ENCODE measurements around the gene TIMM10B.
A peak's percentile ranks its signal among the peaks of the same experiment; 100 is the strongest.

The TIMM10B gene

DNA sequence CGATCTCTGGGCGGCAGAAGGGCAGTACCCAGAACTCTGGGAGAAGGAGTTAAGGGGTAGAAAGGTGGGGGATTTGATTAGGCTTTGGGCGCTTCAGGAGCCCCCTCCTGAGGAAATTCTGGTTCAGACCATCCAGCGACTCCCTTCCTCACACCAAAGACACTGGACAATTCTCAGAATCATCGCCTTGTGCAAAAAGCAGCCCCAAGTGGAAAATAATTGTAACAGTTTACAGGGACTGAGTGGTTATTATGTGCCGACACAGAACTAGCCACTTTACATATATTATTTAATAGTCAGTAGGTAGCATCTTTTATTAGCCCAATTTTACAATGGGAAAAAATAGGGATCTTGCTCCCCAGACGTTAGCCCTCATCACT, 6.9 kb upstream of the TIMM10B start:
- H3K79me2 ChIP-seq (ENCODE audit: low read length) = peaks cover 6% of the 10 kb centered on the region; the same call in 1 of the 2 replicates
- no peaks in the 10 kb centered on the region for H3K27me3 ChIP-seq (replicated peaks; ENCODE audit: insufficient read depth, low read length)
- H4K20me1 ChIP-seq (ENCODE audit: insufficient read depth, low read length) = no peaks in the 10 kb centered on the region
- no peak overlapping the region for H3K9ac ChIP-seq (ENCODE audit: low read length)
- no peak overlapping the region for H3K4me3 ChIP-seq (ENCODE audit: low read length)
- TF ChIP-seq EZH2 (optimal IDR thresholded peaks at IDR 0.05; ENCODE audit: low read depth, low read length) = no peak
- TF ChIP-seq, protein P1, sequence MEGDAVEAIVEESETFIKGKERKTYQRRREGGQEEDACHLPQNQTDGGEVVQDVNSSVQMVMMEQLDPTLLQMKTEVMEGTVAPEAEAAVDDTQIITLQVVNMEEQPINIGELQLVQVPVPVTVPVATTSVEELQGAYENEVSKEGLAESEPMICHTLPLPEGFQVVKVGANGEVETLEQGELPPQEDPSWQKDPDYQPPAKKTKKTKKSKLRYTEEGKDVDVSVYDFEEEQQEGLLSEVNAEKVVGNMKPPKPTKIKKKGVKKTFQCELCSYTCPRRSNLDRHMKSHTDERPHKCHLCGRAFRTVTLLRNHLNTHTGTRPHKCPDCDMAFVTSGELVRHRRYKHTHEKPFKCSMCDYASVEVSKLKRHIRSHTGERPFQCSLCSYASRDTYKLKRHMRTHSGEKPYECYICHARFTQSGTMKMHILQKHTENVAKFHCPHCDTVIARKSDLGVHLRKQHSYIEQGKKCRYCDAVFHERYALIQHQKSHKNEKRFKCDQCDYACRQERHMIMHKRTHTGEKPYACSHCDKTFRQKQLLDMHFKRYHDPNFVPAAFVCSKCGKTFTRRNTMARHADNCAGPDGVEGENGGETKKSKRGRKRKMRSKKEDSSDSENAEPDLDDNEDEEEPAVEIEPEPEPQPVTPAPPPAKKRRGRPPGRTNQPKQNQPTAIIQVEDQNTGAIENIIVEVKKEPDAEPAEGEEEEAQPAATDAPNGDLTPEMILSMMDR (IDR thresholded peaks at IDR 0.05; ENCODE audit: low read length) = 0 out of 2 replicates have a peak, but pooled peaks have one; percentile 5
- H3K27ac ChIP-seq (ENCODE audit: low read length) = no peak overlapping the region
- H3K4me2 ChIP-seq (ENCODE audit: low read depth, low read length) = 0 out of 2 replicates have a peak overlapping the region, but pooled peaks have one; percentile 28
- peaks cover 14% of the 10 kb centered on the region for H3F3A ChIP-seq (ENCODE audit: insufficient read depth, low read length)
- H3K4me1 ChIP-seq (ENCODE audit: low read length) = 0 out of 2 replicates have a peak, but pooled peaks cover under 1% of the 10 kb centered on the region
- H3K36me3 ChIP-seq (replicated peaks; ENCODE audit: insufficient read depth, low read length) = no peaks in the 10 kb centered on the region
- DNase-seq = no peak
- no peaks in the 10 kb centered on the region for H3K9me3 ChIP-seq (replicated peaks; ENCODE audit: insufficient read depth, low read length)
- H3K9me2 ChIP-seq (replicated peaks; ENCODE audit: insufficient read depth, low read length) = no peaks in the 10 kb centered on the region
- H2AFZ ChIP-seq (ENCODE audit: low read length) = no peak overlapping the region

DNA sequence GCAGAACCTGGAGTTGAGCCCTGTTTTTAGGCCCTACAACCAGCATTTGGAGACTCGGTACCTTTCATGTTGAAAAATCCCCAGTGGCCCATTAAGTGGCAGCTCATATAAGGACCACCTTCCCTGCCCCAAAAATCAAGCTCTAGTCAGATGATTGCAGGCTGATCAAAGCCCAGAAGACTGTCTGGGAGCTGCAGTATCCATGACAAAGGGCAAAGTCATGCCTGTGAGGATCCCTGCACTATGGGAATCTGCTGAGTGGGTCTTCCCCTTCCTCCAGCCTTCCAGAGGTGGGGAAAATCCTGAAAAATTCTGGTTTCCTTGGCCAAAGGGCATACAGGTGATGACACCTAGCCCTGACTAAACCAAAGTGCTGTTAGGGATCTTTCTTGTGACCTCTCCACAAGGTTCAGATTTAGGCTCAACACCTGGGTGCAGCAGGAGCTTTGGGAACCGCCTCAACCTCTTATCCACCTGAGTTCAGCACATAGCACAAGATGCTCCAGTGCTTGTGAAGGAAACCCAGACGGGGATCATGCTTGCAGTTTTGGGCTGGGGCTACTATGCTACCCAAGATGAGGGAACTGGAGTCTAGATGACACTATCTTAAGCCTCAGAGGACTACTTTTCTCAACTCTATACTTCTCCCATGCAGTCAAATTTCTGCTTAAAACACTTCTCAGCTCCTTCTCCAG, 6.3 kb upstream of the TIMM10B start:
- DNase-seq = no peak
- H4K20me1 ChIP-seq (ENCODE audit: insufficient read depth, low read length) = no peaks in the 10 kb centered on the region
- peaks cover 12% of the 10 kb centered on the region for H3K79me2 ChIP-seq (ENCODE audit: low read length)
- TF ChIP-seq EZH2 (optimal IDR thresholded peaks at IDR 0.05; ENCODE audit: low read depth, low read length) = no peak
- no peak for TF ChIP-seq EZH2phosphoT487 (IDR thresholded peaks at IDR 0.05; ENCODE audit: low read length)
- TF ChIP-seq, protein P1 (IDR thresholded peaks at IDR 0.05; ENCODE audit: low read length) = no peak
- no peaks in the 10 kb centered on the region for H3K9me2 ChIP-seq (replicated peaks; ENCODE audit: insufficient read depth, low read length)
- H3K36me3 ChIP-seq (replicated peaks; ENCODE audit: insufficient read depth, low read length) = no peaks in the 10 kb centered on the region
- no peak overlapping the region for H3K9ac ChIP-seq (ENCODE audit: low read length)
- no peaks in the 10 kb centered on the region for H3K27me3 ChIP-seq (replicated peaks; ENCODE audit: insufficient read depth, low read length)
- 0 out of 2 replicates have a peak, but pooled peaks cover under 1% of the 10 kb centered on the region for H3K4me1 ChIP-seq (ENCODE audit: low read length)
- no peak overlapping the region for H3K27ac ChIP-seq (ENCODE audit: low read length)
- no peak overlapping the region for H3K4me2 ChIP-seq (ENCODE audit: low read depth, low read length)
- H3K9me3 ChIP-seq (replicated peaks; ENCODE audit: insufficient read depth, low read length) = no peaks in the 10 kb centered on the region
- no peak overlapping the region for H2AFZ ChIP-seq (ENCODE audit: low read length)
- H3F3A ChIP-seq (ENCODE audit: insufficient read depth, low read length) = peaks cover 14% of the 10 kb centered on the region
- H3K4me3 ChIP-seq (ENCODE audit: low read length) = no peak overlapping the region

DNA sequence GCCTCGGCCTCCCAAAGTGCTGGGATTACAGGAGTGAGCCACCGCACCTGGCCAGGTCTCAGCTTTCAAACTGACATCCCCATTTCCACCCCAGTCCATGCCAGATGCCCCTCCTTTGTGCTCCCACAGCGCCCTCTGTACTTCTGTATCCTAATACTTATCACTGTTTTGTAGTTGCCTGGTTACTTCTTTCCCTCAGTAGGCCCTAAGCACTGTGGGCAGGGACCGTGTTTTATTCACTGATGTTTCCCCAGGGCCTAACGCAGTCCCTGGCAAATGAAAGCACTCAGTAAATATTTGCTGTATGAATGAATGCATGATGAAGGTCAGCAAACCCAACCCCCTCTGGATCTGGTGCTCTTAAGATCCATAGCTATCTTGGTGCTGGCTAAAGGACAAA, 5.4 kb upstream of the TIMM10B start:
- DNase-seq = no peak
- Histone ChIP-seq H3K36me3 (replicated peaks; ENCODE audit: insufficient read depth, low read length) (no peaks in the 10 kb centered on the region), H3K9ac (ENCODE audit: low read length) (no peak overlapping the region), H3K27me3 (replicated peaks; ENCODE audit: insufficient read depth, low read length) (no peaks in the 10 kb centered on the region), H3K79me2 (ENCODE audit: low read length) (peaks cover 22% of the 10 kb centered on the region), H3K4me2 (ENCODE audit: low read depth, low read length) (no peak overlapping the region), H3K9me3 (replicated peaks; ENCODE audit: insufficient read depth, low read length) (no peaks in the 10 kb centered on the region), H2AFZ (ENCODE audit: low read length) (no peak overlapping the region), H4K20me1 (ENCODE audit: insufficient read depth, low read length) (no peaks in the 10 kb centered on the region), H3K4me1 (ENCODE audit: low read length) (0 out of 2 replicates have a peak, but pooled peaks cover 7% of the 10 kb centered on the region), H3K9me2 (replicated peaks; ENCODE audit: insufficient read depth, low read length) (no peaks in the 10 kb centered on the region), H3K4me3 (ENCODE audit: low read length) (no peak overlapping the region), H3F3A (ENCODE audit: insufficient read depth, low read length) (peaks cover 14% of the 10 kb centered on the region), H3K27ac (ENCODE audit: low read length) (no peak overlapping the region)
- TF ChIP-seq, protein P1 (IDR thresholded peaks at IDR 0.05; ENCODE audit: low read length) = no peak
- TF ChIP-seq EZH2phosphoT487 (IDR thresholded peaks at IDR 0.05; ENCODE audit: low read length) (no peak), EZH2 (optimal IDR thresholded peaks at IDR 0.05; ENCODE audit: low read depth, low read length) (no peak)

All from MM.1S (cell line).